Brain microvascular endothelial cell (primary cell): ENCODE data around the gene DENND1A.

ENCODE experiments used
- DNase-seq: peaks from one replicate; pipeline ENCODE4 v3.0.0-alpha.2; 2020
- H3K27ac ChIP-seq: fragments of 250-450 bp; sonication (Bioruptor Pico); 2 replicates; pipeline ENCODE4 v1.5.1; 2020; ENCODE audit warnings: mild to moderate bottlenecking, moderate library complexity
- H3K27me3 ChIP-seq: fragments of 250-450 bp; sonication (Bioruptor Pico); replicated peaks from 2 replicates; pipeline ENCODE4 v1.5.1; 2020; ENCODE audit warnings: mild to moderate bottlenecking
- H3K36me3 ChIP-seq: fragments of 250-450 bp; sonication (Bioruptor Pico); replicated peaks from 2 replicates; pipeline ENCODE4 v1.5.1; 2020; ENCODE audit warnings: mild to moderate bottlenecking
- H3K4me3 ChIP-seq: 2 replicates; pipeline ENCODE4 v1.5.1; 2011; ENCODE audit warnings: low read depth, mild to moderate bottlenecking, control low read depth, low read length, moderate library complexity
- CTCF ChIP-seq: IDR thresholded peaks from 2 replicates; pipeline ENCODE4 v1.5.1; 2011; ENCODE audit warnings: low read depth, mild to moderate bottlenecking, moderate library complexity, low read length, control low read depth, inconsistent platforms; ENCODE audit errors: missing control alignments
- in situ Hi-C: cut with HindIII; loops from 2 replicates; pipeline ENCODE4 v1.10.0; 2017; ENCODE audit warnings: low sequenced_read_pairs, low pct_ligation_motif_present

DENND1A gene

GRCh38 chr9:123680352-123680751, 249.6 kb downstream of the DENND1A start:
- in situ Hi-C loops = no loop called here
- Histone ChIP-seq H3K36me3 (no peaks in the 10 kb centered on the region), H3K4me3 (no peak overlapping the region), H3K27ac (no peak overlapping the region), H3K27me3 (no peaks in the 10 kb centered on the region)
- no peak for TF ChIP-seq CTCF
- DNase-seq = no peak

GRCh38 chr9:123679330-123679987, 250.5 kb downstream of the DENND1A start:
- H3K27ac ChIP-seq = no peak overlapping the region
- H3K4me3 ChIP-seq = no peak overlapping the region
- no peak for DNase-seq
- no peak for TF ChIP-seq CTCF
- H3K36me3 ChIP-seq = no peaks in the 10 kb centered on the region
- in situ Hi-C loops = no loop called here
- no peaks in the 10 kb centered on the region for H3K27me3 ChIP-seq

- H3K4me3 ChIP-seq = no peak overlapping the region
- no peaks in the 10 kb centered on the region for H3K36me3 ChIP-seq
- no peak overlapping the region for H3K27ac ChIP-seq
- TF ChIP-seq CTCF = no peak
- DNase-seq = no peak
- in situ Hi-C loops = no loop called here
- H3K27me3 ChIP-seq = no peaks in the 10 kb centered on the region
These were observed 251.0 kb downstream of the DENND1A start for GRCh38 chr9:123678878-123679329.

GRCh38 chr9:123678038-123678877, 251.7 kb downstream of the DENND1A start:
- H3K36me3 ChIP-seq = no peaks in the 10 kb centered on the region
- in situ Hi-C loops = no loop called here
- DNase-seq = no peak

GRCh38 chr9:123676869-123677268, 253.1 kb downstream of the DENND1A start:
- Histone ChIP-seq H3K27me3 (no peaks in the 10 kb centered on the region), H3K4me3 (no peak overlapping the region), H3K27ac (no peak overlapping the region), H3K36me3 (no peaks in the 10 kb centered on the region)
- no peak for DNase-seq
- in situ Hi-C loops = no loop called here
- no peak for TF ChIP-seq CTCF

More at GRCh38 chr9:123678038-123678877, 251.7 kb downstream of the DENND1A start:
- no peak for TF ChIP-seq CTCF
- Histone ChIP-seq H3K4me3 (no peak overlapping the region), H3K27me3 (no peaks in the 10 kb centered on the region), H3K27ac (no peak overlapping the region)
